Transverse colon (tissue), 4 donors: ENCODE measurements around the gene ADGRG4. TPM values are rescaled to one million over a fixed set of nuclear protein-coding genes. Genes with fewer than 3 reads are reported as not detected.

Experiments used
- DNase-seq: peaks from one replicate; pipeline ENCODE4 v3.0.0-alpha.2; 2019
- H3K27ac ChIP-seq, 4 donors: fragments of 200-600 bp; sonication (generic); 2 replicates each; pipeline ENCODE4 v1.5.1; 2016 to 2018; ENCODE audit warnings: inconsistent platforms in 4 of 4
- H3K27me3 ChIP-seq: fragments of 200-600 bp; sonication (generic); 2 replicates; pipeline ENCODE4 v1.5.1; 2017; ENCODE audit warnings: inconsistent platforms
- H3K36me3 ChIP-seq, 4 donors: fragments of 200-600 bp; sonication (generic); 2 replicates each; pipeline ENCODE4 v1.5.1; 2017 to 2019; ENCODE audit warnings: inconsistent platforms in 4 of 4
- H3K4me1 ChIP-seq, 4 donors: fragments of 200-600 bp; sonication (generic); 2 replicates each; pipeline ENCODE4 v1.5.1; 2017 to 2020; ENCODE audit warnings: inconsistent platforms in 4 of 4
- H3K4me3 ChIP-seq, 4 donors: fragments of 200-600 bp; sonication (generic); 1 replicate in 1 of 4; 2 replicates in 3 of 4; pipeline versions ENCODE4 v1.5.1 to v1.6.1; 2017 to 2019; ENCODE audit warnings: inconsistent platforms in 4 of 4
- H3K9me3 ChIP-seq, 2 donors: fragments of 200-600 bp; sonication (generic); 2 replicates each; pipeline ENCODE4 v1.5.1; 2017 to 2019; ENCODE audit warnings: inconsistent platforms in 2 of 2
- EP300 ChIP-seq: sonication (generic); formaldehyde crosslinking; IDR thresholded peaks from one replicate; pipeline ENCODE4 v1.6.1; 2017; ENCODE audit warnings: antibody characterized with exemption, low read depth
- POLR2A ChIP-seq: fragments of 450-650 bp; IDR thresholded peaks from one replicate; pipeline ENCODE4 v1.6.1; 2016; ENCODE audit warnings: antibody characterized with exemption, mild to moderate bottlenecking, moderate library complexity
- POLR2AphosphoS5 ChIP-seq, 3 donors: sonication (generic); formaldehyde crosslinking; IDR thresholded peaks; one replicate each; pipeline ENCODE4 v1.6.1; 2016; ENCODE audit warnings: antibody characterized with exemption in 3 of 3
- WGBS, 2 donors: methylation state at CpG; one replicate each; pipeline ENCODE4 v1.1.5; 2018; ENCODE audit warnings: low coverage in 1 of 2; 5-methylcytosine and 5-hydroxymethylcytosine counted together
- in situ Hi-C, 4 donors: fragments of 200-750 bp; cut with MboI; loops; one replicate each; pipeline versions ENCODE4 v1.15.0 to v1.15.1; 2017; ENCODE audit warnings: low sequenced_read_pairs in 3 of 4, low pct_ligation_motif_present in 1 of 4, low pct_unique_long_range_greater_than_20kb in 1 of 4
- intact Hi-C: fragments of 100-400 bp; cut with DNase I; formaldehyde crosslinking; loops from one replicate; pipeline ENCODE4 v1.15.1; 2023; ENCODE audit warnings: low total_unique reads
- total RNA-seq, 4 donors: library from RNA; depleted of rRNA; stranded (reverse); fragments of >200 nt; gene quantifications; one replicate each; pipeline ENCODE4 v1.1.0, GENCODE V29; 2016
- TF ChIP-seq, protein P1 (sequence below), 5 experiments: fragments of 200-600 bp in 3 of 5; fragments of 450-650 bp in 2 of 5; sonication (generic) in 3 of 5; IDR thresholded peaks; 1 replicate in 2 of 5; 2 replicates in 3 of 5; pipeline ENCODE4 v1.5.1; 2016 to 2017; ENCODE audit warnings: antibody characterized with exemption in 5 of 5, inconsistent platforms in 3 of 5, mild to moderate bottlenecking in 2 of 5, moderate library complexity in 1 of 5

The ADGRG4 gene
- total RNA-seq, 4 donors from 2014 or later = under 0.01 TPM; not detected in 3

GRCh38 chrX:136306182-136306581 lies 5.4 kb downstream of the ADGRG4 start:
- Histone ChIP-seq H3K9me3 (no peaks in the 10 kb centered on the region), H3K4me1 (no peaks in the 10 kb centered on the region), H3K4me3 (no peak overlapping the region), H3K27ac (no peak overlapping the region), H3K36me3 (no peaks in the 10 kb centered on the region), H3K27me3 (no peaks in the 10 kb centered on the region)
- no peak for DNase-seq
- no peak for TF ChIP-seq POLR2AphosphoS5 (IDR thresholded peaks at IDR 0.05)
- no peak for TF ChIP-seq EP300
- TF ChIP-seq, protein P1, sequence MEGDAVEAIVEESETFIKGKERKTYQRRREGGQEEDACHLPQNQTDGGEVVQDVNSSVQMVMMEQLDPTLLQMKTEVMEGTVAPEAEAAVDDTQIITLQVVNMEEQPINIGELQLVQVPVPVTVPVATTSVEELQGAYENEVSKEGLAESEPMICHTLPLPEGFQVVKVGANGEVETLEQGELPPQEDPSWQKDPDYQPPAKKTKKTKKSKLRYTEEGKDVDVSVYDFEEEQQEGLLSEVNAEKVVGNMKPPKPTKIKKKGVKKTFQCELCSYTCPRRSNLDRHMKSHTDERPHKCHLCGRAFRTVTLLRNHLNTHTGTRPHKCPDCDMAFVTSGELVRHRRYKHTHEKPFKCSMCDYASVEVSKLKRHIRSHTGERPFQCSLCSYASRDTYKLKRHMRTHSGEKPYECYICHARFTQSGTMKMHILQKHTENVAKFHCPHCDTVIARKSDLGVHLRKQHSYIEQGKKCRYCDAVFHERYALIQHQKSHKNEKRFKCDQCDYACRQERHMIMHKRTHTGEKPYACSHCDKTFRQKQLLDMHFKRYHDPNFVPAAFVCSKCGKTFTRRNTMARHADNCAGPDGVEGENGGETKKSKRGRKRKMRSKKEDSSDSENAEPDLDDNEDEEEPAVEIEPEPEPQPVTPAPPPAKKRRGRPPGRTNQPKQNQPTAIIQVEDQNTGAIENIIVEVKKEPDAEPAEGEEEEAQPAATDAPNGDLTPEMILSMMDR (IDR thresholded peaks at IDR 0.05) = no peak
- no peak for TF ChIP-seq POLR2A
- WGBS, 2 donors = 84 to 100% methylated on average over 1 of the region's 1 CpG
- intact Hi-C loops = no loop called here
- in situ Hi-C loops = no loop called here

DNA sequence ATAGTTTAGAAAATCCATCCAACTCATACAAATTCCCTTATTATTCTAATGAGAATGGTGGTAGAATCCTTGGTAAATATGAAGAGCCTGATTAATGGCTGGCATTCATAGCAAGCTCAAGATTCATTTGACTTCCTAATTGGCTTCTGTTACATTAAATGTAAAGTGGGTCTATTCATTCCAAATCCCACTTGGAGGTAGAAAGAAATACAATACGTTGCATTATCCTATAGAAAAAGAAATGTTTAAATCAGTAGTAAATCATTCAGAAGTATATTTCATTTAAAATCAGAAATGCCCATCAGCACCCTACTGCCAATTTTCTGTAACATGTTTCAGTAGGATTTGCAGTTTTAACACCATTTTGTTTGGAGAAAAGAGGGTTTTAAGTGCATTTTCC lies 6.7 kb downstream of the ADGRG4 start:
- H3K27ac ChIP-seq = no peak overlapping the region
- H3K4me3 ChIP-seq = no peak overlapping the region
- TF ChIP-seq POLR2AphosphoS5 (IDR thresholded peaks at IDR 0.05) = no peak
- TF ChIP-seq EP300 = no peak
- TF ChIP-seq, protein P1 (IDR thresholded peaks at IDR 0.05) = no peak
- TF ChIP-seq POLR2A = no peak
- no peaks in the 10 kb centered on the region for H3K9me3 ChIP-seq
- no peak for DNase-seq
- WGBS, 2 donors = 27 to 57% methylated on average over 1 of the region's 1 CpG
- intact Hi-C loops = no loop called here
- H3K36me3 ChIP-seq = no peaks in the 10 kb centered on the region
- H3K27me3 ChIP-seq = no peaks in the 10 kb centered on the region
- no peaks in the 10 kb centered on the region for H3K4me1 ChIP-seq
- in situ Hi-C loops = no loop called here

GRCh38 chrX:136310411-136310810 lies 9.6 kb downstream of the ADGRG4 start:
- Histone ChIP-seq H3K4me3 (no peak overlapping the region), H3K27me3 (no peaks in the 10 kb centered on the region), H3K36me3 (no peaks in the 10 kb centered on the region), H3K4me1 (no peaks in the 10 kb centered on the region), H3K27ac (no peak overlapping the region), H3K9me3 (no peaks in the 10 kb centered on the region)
- TF ChIP-seq, protein P1 (IDR thresholded peaks at IDR 0.05) = no peak
- TF ChIP-seq POLR2AphosphoS5 (IDR thresholded peaks at IDR 0.05) = no peak
- no peak for TF ChIP-seq EP300
- TF ChIP-seq POLR2A = no peak
- intact Hi-C loops (no loop called here), in situ Hi-C loops (no loop called here)
- DNase-seq = no peak
- WGBS, 2 donors = 67 to 79% methylated on average over 1 to 2 of the region's 2 CpGs

DNA sequence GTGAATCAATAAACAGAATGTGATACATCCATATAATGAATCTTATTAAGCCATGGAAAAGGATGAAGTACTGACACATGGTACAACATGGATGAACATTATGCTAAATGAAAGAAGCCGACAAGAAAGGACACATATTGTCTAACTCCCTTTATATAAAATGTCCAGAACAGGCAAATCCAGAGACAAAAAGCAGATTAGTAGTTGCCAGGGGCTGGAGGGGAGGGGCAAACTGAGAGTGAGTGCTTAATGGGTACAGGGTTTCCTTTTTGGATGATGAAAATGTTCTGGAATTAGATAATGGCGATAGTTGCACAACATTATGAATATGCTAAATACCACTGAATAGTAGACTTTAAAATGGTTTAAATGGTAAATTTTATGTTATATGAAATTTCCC lies 17.4 kb downstream of the ADGRG4 start:
- no peaks in the 10 kb centered on the region for H3K36me3 ChIP-seq
- H3K4me1 ChIP-seq = no peaks in the 10 kb centered on the region
- no peak overlapping the region for H3K27ac ChIP-seq
- H3K27me3 ChIP-seq = no peaks in the 10 kb centered on the region
- no peak for DNase-seq
- in situ Hi-C loops (no loop called here), intact Hi-C loops (no loop called here)
- TF ChIP-seq EP300 (no peak), POLR2AphosphoS5 (IDR thresholded peaks at IDR 0.05) (no peak)
- WGBS, 2 donors = 83% methylated on average over 1 to 2 of the region's 2 CpGs
- no peaks in the 10 kb centered on the region for H3K9me3 ChIP-seq
- H3K4me3 ChIP-seq = no peak overlapping the region

- no peaks in the 10 kb centered on the region for H3K27me3 ChIP-seq
- no peak for DNase-seq
- 76% methylated on average over 8 of the region's 8 CpGs; no CpG with 5 or more reads in 1 of the 2 donors for WGBS, 2 donors
- no peaks in the 10 kb centered on the region for H3K36me3 ChIP-seq
- TF ChIP-seq POLR2AphosphoS5 (IDR thresholded peaks at IDR 0.05) (no peak), POLR2A (no peak), EP300 (no peak)
- TF ChIP-seq, protein P1 (IDR thresholded peaks at IDR 0.05) = no peak
- H3K4me1 ChIP-seq = no peaks in the 10 kb centered on the region
- in situ Hi-C loops = no loop called here
- intact Hi-C loops = no loop called here
- no peak overlapping the region for H3K27ac ChIP-seq
- H3K4me3 ChIP-seq = no peak overlapping the region
- no peaks in the 10 kb centered on the region for H3K9me3 ChIP-seq
These were observed 18.3 kb downstream of the ADGRG4 start for GRCh38 chrX:136318895-136319597.
